Measurements from ENCODE around the gene ACAP1. TPM values are rescaled to one million over a fixed set of nuclear protein-coding genes. Genes with fewer than 3 reads are reported as not detected.

The ACAP1 gene
- total RNA-seq, 1 experiment from 2014 or later, result 1.6 TPM

GRCh38 chr17:7328840-7329373 is 7.4 kb upstream of the ACAP1 start, which contains the start of gene NEURL4:
Gene NEURL4 (minus strand): TSS chr17:7329335. CDS start chr17:7329312, 23 bp downstream.
- Histone ChIP-seq H3K36me3 (ENCODE audit: control insufficient read depth, insufficient read depth, low read length) (no peaks in the 10 kb centered on the region; the same call in 1 of the 2 replicates), H3K4me3 (ENCODE audit: low read depth, low read length) (peak within 1 kb of the TSS; percentile 89), H3K27me3 (replicated peaks; ENCODE audit: control insufficient read depth, insufficient read depth, low read length) (no peaks in the 10 kb centered on the region), H3K9me3 (no peaks in the 10 kb centered on the region), H3K4me1 (0 out of 2 replicates have a peak, but pooled peaks cover 4% of the 10 kb centered on the region)
- peaks cover 11% of the 10 kb centered on the region for H3K36me3 Mint-ChIP-seq (ENCODE audit: insufficient read depth, unreplicated experiment)
- no peaks in the 10 kb centered on the region for H3K9me3 Mint-ChIP-seq (ENCODE audit: unreplicated experiment)
- TF ChIP-seq CTCF (IDR thresholded peaks at IDR 0.05; ENCODE audit: insufficient read depth in 1 of 2, low read depth in 1 of 2, low read length in 1 of 2, severe bottlenecking in 1 of 2, unreplicated experiment in 1 of 2), result no peak
- CTCF ChIA-PET, result interaction anchor here (1.0 to 1.5 kb wide), 3 partner anchors 15 to 108 kb away, joined by 3 to 4 read pairs (median 3); partner anchors contain the start of gene TMEM256
- H3K4me1 Mint-ChIP-seq (ENCODE audit: low read depth, unreplicated experiment), result peaks cover 10% of the 10 kb centered on the region
- POLR2A ChIA-PET, result interaction anchor here (0.6 to 1.0 kb wide), 6 partner anchors 15 to 360 kb away, joined by 3 to 7 read pairs (median 4); partner anchors contain the start of genes ACADVL, DLG4 and TMEM256
- no peak for DNase-seq
- H3K4me3 Mint-ChIP-seq (ENCODE audit: unreplicated experiment), result peak within 1 kb of the TSS; percentile 76
- intact Hi-C loops (cut with micrococcal nuclease; ENCODE audit: unreplicated experiment), result loop anchor here (2.0 kb wide), 1 partner anchor 14 kb away; the partner anchor contains the start of gene GPS2
- no TSS peak for BruUV-seq (replicated peaks)
- H3K27me3 Mint-ChIP-seq (ENCODE audit: insufficient read depth, unreplicated experiment), result no peaks in the 10 kb centered on the region
- peak within 1 kb of the TSS; percentile 48 for H3K27ac Mint-ChIP-seq (ENCODE audit: unreplicated experiment)

GRCh38 chr17:7329374-7329996 is 6.8 kb upstream of the ACAP1 start:
- Mint-ChIP-seq H3K9me3 (ENCODE audit: unreplicated experiment) (no peaks in the 10 kb centered on the region), H3K27me3 (ENCODE audit: insufficient read depth, unreplicated experiment) (no peaks in the 10 kb centered on the region), H3K36me3 (ENCODE audit: insufficient read depth, unreplicated experiment) (peaks cover 11% of the 10 kb centered on the region), H3K4me1 (ENCODE audit: low read depth, unreplicated experiment) (peaks cover 10% of the 10 kb centered on the region), H3K4me3 (ENCODE audit: unreplicated experiment) (peak overlapping the region; percentile 76), H3K27ac (ENCODE audit: unreplicated experiment) (peak overlapping the region; percentile 48)
- Histone ChIP-seq H3K9me3 (no peaks in the 10 kb centered on the region), H3K27me3 (replicated peaks; ENCODE audit: control insufficient read depth, insufficient read depth, low read length) (no peaks in the 10 kb centered on the region), H3K36me3 (ENCODE audit: control insufficient read depth, insufficient read depth, low read length) (no peaks in the 10 kb centered on the region; the same call in 1 of the 2 replicates), H3K4me3 (ENCODE audit: low read depth, low read length) (peak overlapping the region; percentile 89), H3K4me1 (0 out of 2 replicates have a peak, but pooled peaks cover 4% of the 10 kb centered on the region)
- no TSS peak for BruUV-seq (replicated peaks)
- DNase-seq, result peak; percentile 93 to 97
- intact Hi-C loops (cut with micrococcal nuclease; ENCODE audit: unreplicated experiment), result loop anchor here (2.0 kb wide), 1 partner anchor 15 kb away; the partner anchor contains the start of gene GPS2
- TF ChIP-seq CTCF (IDR thresholded peaks at IDR 0.05; ENCODE audit: insufficient read depth in 1 of 2, low read depth in 1 of 2, low read length in 1 of 2, severe bottlenecking in 1 of 2, unreplicated experiment in 1 of 2), result no peak
- ChIA-PET POLR2A (interaction anchor here (0.5 to 1.0 kb wide), 14 partner anchors 14 to 359 kb away, joined by 3 to 7 read pairs (median 4); partner anchors contain the start of genes ACADVL, DLG4, GPS2 and PLSCR3), CTCF (interaction anchor here (0.9 to 1.5 kb wide), 6 partner anchors 9 to 109 kb away, joined by 3 to 5 read pairs (median 3); partner anchors contain the start of gene TMEM256)

GRCh38 chr17:7329997-7330637 is 6.2 kb upstream of the ACAP1 start:
- H3K4me1 ChIP-seq, result 0 out of 2 replicates have a peak, but pooled peaks cover 4% of the 10 kb centered on the region
- intact Hi-C loops (cut with micrococcal nuclease; ENCODE audit: unreplicated experiment), result loop anchor here (2.0 kb wide), 1 partner anchor 15 kb away; the partner anchor contains the start of gene GPS2
- Mint-ChIP-seq H3K4me3 (ENCODE audit: unreplicated experiment) (peak overlapping the region; percentile 76), H3K36me3 (ENCODE audit: insufficient read depth, unreplicated experiment) (peaks cover 11% of the 10 kb centered on the region), H3K9me3 (ENCODE audit: unreplicated experiment) (no peaks in the 10 kb centered on the region), H3K27me3 (ENCODE audit: insufficient read depth, unreplicated experiment) (no peaks in the 10 kb centered on the region), H3K27ac (ENCODE audit: unreplicated experiment) (peak overlapping the region; percentile 48), H3K4me1 (ENCODE audit: low read depth, unreplicated experiment) (peaks cover 10% of the 10 kb centered on the region)
- ChIA-PET POLR2A (interaction anchor here (0.6 to 1.0 kb wide), 9 partner anchors 14 to 242 kb away, joined by 3 to 5 read pairs (median 4); partner anchors contain the start of genes ACADVL, DLG4, GPS2 and SLC2A4), CTCF (interaction anchor here (0.9 to 1.5 kb wide), 5 partner anchors 8 to 109 kb away, joined by 3 to 5 read pairs (median 3); no protein-coding TSS in a partner anchor)
- H3K36me3 ChIP-seq (ENCODE audit: control insufficient read depth, insufficient read depth, low read length), result no peaks in the 10 kb centered on the region; the same call in 1 of the 2 replicates
- no peaks in the 10 kb centered on the region for H3K27me3 ChIP-seq (replicated peaks; ENCODE audit: control insufficient read depth, insufficient read depth, low read length)
- no peaks in the 10 kb centered on the region for H3K9me3 ChIP-seq
- no peak for TF ChIP-seq CTCF (IDR thresholded peaks at IDR 0.05; ENCODE audit: insufficient read depth in 1 of 2, low read depth in 1 of 2, low read length in 1 of 2, severe bottlenecking in 1 of 2, unreplicated experiment in 1 of 2)
- peak overlapping the region; percentile 89 for H3K4me3 ChIP-seq (ENCODE audit: low read depth, low read length)
- DNase-seq, result peak; percentile 66 to 77
- BruUV-seq (replicated peaks), result no TSS peak

Data from Caco-2 (cell line).